Endothelial cell (in vitro differentiated cells): ENCODE data around the gene ATP10D. TPM values are rescaled to one million over a fixed set of nuclear protein-coding genes. Genes with fewer than 3 reads are reported as not detected.
"Not testable (repeated sequence)": the region's sequence is repeated elsewhere in the genome, so short reads cannot be mapped to it uniquely, and the experiment has no call there.

ENCODE experiments used
- DNase-seq: peaks from one replicate; pipeline ENCODE4 v3.0.0; 2021; ENCODE audit warnings: low spot score
- H3K27ac Mint-ChIP-seq: one replicate; pipeline ENCODE4 v1.8.0; 2021; ENCODE audit warnings: mixed read lengths, inconsistent platforms; ENCODE audit not compliant: unreplicated experiment
- H3K27me3 Mint-ChIP-seq: one replicate; pipeline ENCODE4 v1.8.0; 2021; ENCODE audit warnings: mild to moderate bottlenecking, moderate library complexity, mixed read lengths, inconsistent platforms; ENCODE audit not compliant: unreplicated experiment
- H3K36me3 Mint-ChIP-seq: one replicate; pipeline ENCODE4 v1.8.0; 2021; ENCODE audit warnings: mild to moderate bottlenecking, low read depth, mixed read lengths, inconsistent platforms; ENCODE audit not compliant: unreplicated experiment
- H3K4me1 Mint-ChIP-seq: one replicate; pipeline ENCODE4 v1.8.0; 2021; ENCODE audit warnings: mild to moderate bottlenecking, mixed read lengths, inconsistent platforms; ENCODE audit not compliant: unreplicated experiment
- H3K4me3 Mint-ChIP-seq: one replicate; pipeline ENCODE4 v1.8.0; 2021; ENCODE audit warnings: mild to moderate bottlenecking, mixed read lengths, inconsistent platforms; ENCODE audit not compliant: unreplicated experiment
- H3K9me3 Mint-ChIP-seq: one replicate; pipeline ENCODE4 v1.8.0; 2021; ENCODE audit warnings: mixed read lengths, inconsistent platforms; ENCODE audit not compliant: unreplicated experiment
- CTCF ChIP-seq: fragments of 200-600 bp; sonication (generic); IDR thresholded peaks from one replicate; pipeline ENCODE4 v1.5.0; 2021; ENCODE audit warnings: antibody characterized with exemption; ENCODE audit not compliant: unreplicated experiment
- total RNA-seq: library from RNA; stranded (reverse); fragmentation: NEBNext Ultra II Directional; extraction: Animal tissue kit (Norgen Biotek cat#: 25700); gene quantifications from one replicate; pipeline ENCODE4 v1.2.1, GENCODE V29; 2021; ENCODE audit not compliant: unreplicated experiment

Gene ATP10D
- total RNA-seq, 1 donor from 2014 or later, result 9.3 TPM

- TF ChIP-seq CTCF, result no peak
- no peak for DNase-seq
- H3K4me1 Mint-ChIP-seq, result no peaks in the 10 kb centered on the region
- H3K9me3 Mint-ChIP-seq, result no peaks in the 10 kb centered on the region
- no peaks in the 10 kb centered on the region for H3K27me3 Mint-ChIP-seq
- H3K36me3 Mint-ChIP-seq, result peaks cover 16% of the 10 kb centered on the region
- H3K27ac Mint-ChIP-seq, result no peak overlapping the region
- no peak overlapping the region for H3K4me3 Mint-ChIP-seq
Observed at GRCh38 chr4:47525154-47525819, 40.2 kb downstream of the ATP10D start.

GRCh38 chr4:47526281-47526680 lies 41.2 kb downstream of the ATP10D start:
- TF ChIP-seq CTCF, result no peak
- no peak overlapping the region for H3K4me3 Mint-ChIP-seq
- H3K9me3 Mint-ChIP-seq, result no peaks in the 10 kb centered on the region
- peaks cover 16% of the 10 kb centered on the region for H3K36me3 Mint-ChIP-seq
- no peak overlapping the region for H3K27ac Mint-ChIP-seq
- H3K4me1 Mint-ChIP-seq, result peaks cover 3% of the 10 kb centered on the region
- DNase-seq, result no peak
- H3K27me3 Mint-ChIP-seq, result no peaks in the 10 kb centered on the region

GRCh38 chr4:47528646-47529045 lies 43.6 kb downstream of the ATP10D start:
- H3K4me1 Mint-ChIP-seq, result peaks cover 14% of the 10 kb centered on the region
- H3K9me3 Mint-ChIP-seq, H3K27ac Mint-ChIP-seq, DNase-seq, H3K4me3 Mint-ChIP-seq, H3K27me3 Mint-ChIP-seq: not testable (repeated sequence)
- H3K36me3 Mint-ChIP-seq, result peaks cover 16% of the 10 kb centered on the region

- no peak for TF ChIP-seq CTCF
- Mint-ChIP-seq H3K4me1 (peaks cover 14% of the 10 kb centered on the region), H3K36me3 (peaks cover 16% of the 10 kb centered on the region), H3K27me3 (no peaks in the 10 kb centered on the region), H3K9me3 (no peaks in the 10 kb centered on the region), H3K4me3 (no peak overlapping the region), H3K27ac (no peak overlapping the region)
- no peak for DNase-seq
Observed at GRCh38 chr4:47530801-47531200, 45.7 kb downstream of the ATP10D start.

GRCh38 chr4:47531241-47531953 lies 46.3 kb downstream of the ATP10D start:
- Mint-ChIP-seq H3K9me3 (no peaks in the 10 kb centered on the region), H3K36me3 (peaks cover 16% of the 10 kb centered on the region), H3K4me3 (no peak overlapping the region), H3K4me1 (peaks cover 14% of the 10 kb centered on the region), H3K27ac (peak overlapping the region; percentile 48), H3K27me3 (no peaks in the 10 kb centered on the region)
- DNase-seq, result no peak
- no peak for TF ChIP-seq CTCF
